ENCODE results near the gene EXOC1L. TPM values are rescaled to one million over a fixed set of nuclear protein-coding genes. Genes with fewer than 3 reads are reported as not detected.
A peak's percentile ranks its signal among the peaks of the same experiment; 100 is the strongest.

Gene EXOC1L
- total and polyA plus RNA-seq, 2 of the 13 experiments (the other 11 are each of a cell fraction or from before 2014, with no cell fraction given) = not detected

DNA sequence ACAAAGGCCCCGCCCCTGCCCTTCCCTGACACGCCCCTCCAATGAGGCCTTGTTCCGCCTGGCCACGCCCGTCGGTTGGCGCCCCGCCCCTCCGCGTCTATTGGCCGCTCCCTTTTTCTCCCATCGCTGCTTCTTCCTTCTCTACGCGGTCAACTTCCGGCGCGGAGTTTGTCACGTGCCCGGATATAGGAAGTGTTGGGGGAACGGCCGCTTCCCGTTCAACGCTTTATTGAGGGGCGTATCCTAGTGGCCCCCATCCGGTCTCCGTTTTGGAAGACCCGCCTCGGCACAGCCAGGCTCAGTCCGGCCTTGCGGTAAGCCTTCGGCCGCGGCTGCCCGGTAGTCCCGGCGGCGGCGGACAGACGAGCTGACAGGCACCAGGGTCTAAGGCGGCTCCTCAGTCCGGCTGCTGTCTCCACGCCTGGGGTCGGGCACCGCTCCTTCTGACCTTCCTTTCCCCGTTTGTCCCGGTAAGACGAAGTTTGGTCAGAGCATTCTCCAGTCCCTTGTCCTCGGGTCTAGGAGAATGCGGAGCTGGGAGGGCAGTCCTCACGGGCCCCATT, 34.0 kb downstream of the EXOC1L start, which contains the start of gene EXOC1 (continued):
- TF ChIP-seq ZBTB42 (CRISPR knock-in tag; IDR thresholded peaks at IDR 0.05) = no peak
- TF ChIP-seq ZC3H13 (CRISPR knock-in tag; IDR thresholded peaks at IDR 0.05) = no peak
- TF ChIP-seq NBN (conservative IDR thresholded peaks at IDR 0.05) = no peak
- TF ChIP-seq ZFP36L2 (CRISPR knock-in tag; IDR thresholded peaks at IDR 0.05) = no peak
- peak; percentile 43; the same call in 1 of the 2 replicates for TF ChIP-seq SRF (IDR thresholded peaks at IDR 0.05; ENCODE audit: low read depth, low read length)
- TF ChIP-seq, protein P1, sequence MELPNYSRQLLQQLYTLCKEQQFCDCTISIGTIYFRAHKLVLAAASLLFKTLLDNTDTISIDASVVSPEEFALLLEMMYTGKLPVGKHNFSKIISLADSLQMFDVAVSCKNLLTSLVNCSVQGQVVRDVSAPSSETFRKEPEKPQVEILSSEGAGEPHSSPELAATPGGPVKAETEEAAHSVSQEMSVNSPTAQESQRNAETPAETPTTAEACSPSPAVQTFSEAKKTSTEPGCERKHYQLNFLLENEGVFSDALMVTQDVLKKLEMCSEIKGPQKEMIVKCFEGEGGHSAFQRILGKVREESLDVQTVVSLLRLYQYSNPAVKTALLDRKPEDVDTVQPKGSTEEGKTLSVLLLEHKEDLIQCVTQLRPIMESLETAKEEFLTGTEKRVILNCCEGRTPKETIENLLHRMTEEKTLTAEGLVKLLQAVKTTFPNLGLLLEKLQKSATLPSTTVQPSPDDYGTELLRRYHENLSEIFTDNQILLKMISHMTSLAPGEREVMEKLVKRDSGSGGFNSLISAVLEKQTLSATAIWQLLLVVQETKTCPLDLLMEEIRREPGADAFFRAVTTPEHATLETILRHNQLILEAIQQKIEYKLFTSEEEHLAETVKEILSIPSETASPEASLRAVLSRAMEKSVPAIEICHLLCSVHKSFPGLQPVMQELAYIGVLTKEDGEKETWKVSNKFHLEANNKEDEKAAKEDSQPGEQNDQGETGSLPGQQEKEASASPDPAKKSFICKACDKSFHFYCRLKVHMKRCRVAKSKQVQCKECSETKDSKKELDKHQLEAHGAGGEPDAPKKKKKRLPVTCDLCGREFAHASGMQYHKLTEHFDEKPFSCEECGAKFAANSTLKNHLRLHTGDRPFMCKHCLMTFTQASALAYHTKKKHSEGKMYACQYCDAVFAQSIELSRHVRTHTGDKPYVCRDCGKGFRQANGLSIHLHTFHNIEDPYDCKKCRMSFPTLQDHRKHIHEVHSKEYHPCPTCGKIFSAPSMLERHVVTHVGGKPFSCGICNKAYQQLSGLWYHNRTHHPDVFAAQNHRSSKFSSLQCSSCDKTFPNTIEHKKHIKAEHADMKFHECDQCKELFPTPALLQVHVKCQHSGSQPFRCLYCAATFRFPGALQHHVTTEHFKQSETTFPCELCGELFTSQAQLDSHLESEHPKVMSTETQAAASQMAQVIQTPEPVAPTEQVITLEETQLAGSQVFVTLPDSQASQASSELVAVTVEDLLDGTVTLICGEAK (IDR thresholded peaks at IDR 0.05) = peak; percentile 77
- TF ChIP-seq, protein P1 (CRISPR knock-in tag; IDR thresholded peaks at IDR 0.05) = no peak
- TF ChIP-seq, protein P2, sequence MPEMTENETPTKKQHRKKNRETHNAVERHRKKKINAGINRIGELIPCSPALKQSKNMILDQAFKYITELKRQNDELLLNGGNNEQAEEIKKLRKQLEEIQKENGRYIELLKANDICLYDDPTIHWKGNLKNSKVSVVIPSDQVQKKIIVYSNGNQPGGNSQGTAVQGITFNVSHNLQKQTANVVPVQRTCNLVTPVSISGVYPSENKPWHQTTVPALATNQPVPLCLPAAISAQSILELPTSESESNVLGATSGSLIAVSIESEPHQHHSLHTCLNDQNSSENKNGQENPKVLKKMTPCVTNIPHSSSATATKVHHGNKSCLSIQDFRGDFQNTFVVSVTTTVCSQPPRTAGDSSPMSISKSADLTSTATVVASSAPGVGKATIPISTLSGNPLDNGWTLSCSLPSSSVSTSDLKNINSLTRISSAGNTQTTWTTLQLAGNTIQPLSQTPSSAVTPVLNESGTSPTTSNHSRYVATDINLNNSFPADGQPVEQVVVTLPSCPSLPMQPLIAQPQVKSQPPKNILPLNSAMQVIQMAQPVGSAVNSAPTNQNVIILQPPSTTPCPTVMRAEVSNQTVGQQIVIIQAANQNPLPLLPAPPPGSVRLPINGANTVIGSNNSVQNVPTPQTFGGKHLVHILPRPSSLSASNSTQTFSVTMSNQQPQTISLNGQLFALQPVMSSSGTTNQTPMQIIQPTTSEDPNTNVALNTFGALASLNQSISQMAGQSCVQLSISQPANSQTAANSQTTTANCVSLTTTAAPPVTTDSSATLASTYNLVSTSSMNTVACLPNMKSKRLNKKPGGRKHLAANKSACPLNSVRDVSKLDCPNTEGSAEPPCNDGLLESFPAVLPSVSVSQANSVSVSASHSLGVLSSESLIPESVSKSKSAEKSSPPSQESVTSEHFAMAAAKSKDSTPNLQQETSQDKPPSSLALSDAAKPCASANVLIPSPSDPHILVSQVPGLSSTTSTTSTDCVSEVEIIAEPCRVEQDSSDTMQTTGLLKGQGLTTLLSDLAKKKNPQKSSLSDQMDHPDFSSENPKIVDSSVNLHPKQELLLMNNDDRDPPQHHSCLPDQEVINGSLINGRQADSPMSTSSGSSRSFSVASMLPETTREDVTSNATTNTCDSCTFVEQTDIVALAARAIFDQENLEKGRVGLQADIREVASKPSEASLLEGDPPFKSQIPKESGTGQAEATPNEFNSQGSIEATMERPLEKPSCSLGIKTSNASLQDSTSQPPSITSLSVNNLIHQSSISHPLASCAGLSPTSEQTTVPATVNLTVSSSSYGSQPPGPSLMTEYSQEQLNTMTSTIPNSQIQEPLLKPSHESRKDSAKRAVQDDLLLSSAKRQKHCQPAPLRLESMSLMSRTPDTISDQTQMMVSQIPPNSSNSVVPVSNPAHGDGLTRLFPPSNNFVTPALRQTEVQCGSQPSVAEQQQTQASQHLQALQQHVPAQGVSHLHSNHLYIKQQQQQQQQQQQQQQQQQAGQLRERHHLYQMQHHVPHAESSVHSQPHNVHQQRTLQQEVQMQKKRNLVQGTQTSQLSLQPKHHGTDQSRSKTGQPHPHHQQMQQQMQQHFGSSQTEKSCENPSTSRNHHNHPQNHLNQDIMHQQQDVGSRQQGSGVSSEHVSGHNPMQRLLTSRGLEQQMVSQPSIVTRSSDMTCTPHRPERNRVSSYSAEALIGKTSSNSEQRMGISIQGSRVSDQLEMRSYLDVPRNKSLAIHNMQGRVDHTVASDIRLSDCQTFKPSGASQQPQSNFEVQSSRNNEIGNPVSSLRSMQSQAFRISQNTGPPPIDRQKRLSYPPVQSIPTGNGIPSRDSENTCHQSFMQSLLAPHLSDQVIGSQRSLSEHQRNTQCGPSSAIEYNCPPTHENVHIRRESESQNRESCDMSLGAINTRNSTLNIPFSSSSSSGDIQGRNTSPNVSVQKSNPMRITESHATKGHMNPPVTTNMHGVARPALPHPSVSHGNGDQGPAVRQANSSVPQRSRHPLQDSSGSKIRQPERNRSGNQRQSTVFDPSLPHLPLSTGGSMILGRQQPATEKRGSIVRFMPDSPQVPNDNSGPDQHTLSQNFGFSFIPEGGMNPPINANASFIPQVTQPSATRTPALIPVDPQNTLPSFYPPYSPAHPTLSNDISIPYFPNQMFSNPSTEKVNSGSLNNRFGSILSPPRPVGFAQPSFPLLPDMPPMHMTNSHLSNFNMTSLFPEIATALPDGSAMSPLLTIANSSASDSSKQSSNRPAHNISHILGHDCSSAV (CRISPR knock-in tag; IDR thresholded peaks at IDR 0.05; ENCODE audit: borderline replicate concordance) = no peak
- TF ChIP-seq DR1 (CRISPR knock-in tag; IDR thresholded peaks at IDR 0.05) = peak; percentile 62; the same call in 1 of the 2 replicates
- TF ChIP-seq, protein P3, sequence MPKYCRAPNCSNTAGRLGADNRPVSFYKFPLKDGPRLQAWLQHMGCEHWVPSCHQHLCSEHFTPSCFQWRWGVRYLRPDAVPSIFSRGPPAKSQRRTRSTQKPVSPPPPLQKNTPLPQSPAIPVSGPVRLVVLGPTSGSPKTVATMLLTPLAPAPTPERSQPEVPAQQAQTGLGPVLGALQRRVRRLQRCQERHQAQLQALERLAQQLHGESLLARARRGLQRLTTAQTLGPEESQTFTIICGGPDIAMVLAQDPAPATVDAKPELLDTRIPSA (CRISPR knock-in tag; IDR thresholded peaks at IDR 0.05; ENCODE audit: borderline replicate concordance) = no peak
- TF ChIP-seq, protein P4, sequence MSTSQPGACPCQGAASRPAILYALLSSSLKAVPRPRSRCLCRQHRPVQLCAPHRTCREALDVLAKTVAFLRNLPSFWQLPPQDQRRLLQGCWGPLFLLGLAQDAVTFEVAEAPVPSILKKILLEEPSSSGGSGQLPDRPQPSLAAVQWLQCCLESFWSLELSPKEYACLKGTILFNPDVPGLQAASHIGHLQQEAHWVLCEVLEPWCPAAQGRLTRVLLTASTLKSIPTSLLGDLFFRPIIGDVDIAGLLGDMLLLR (CRISPR knock-in tag; IDR thresholded peaks at IDR 0.05) = no peak

Measured in HepG2 (cell line).